Mucosa of stomach (tissue), 1 donor: ENCODE measurements around the gene ACVR2A.

Experiments
- H3K27me3 ChIP-seq: one replicate; pipeline ENCODE4 v1.7.0; 2013; ENCODE audit warnings: mild to moderate bottlenecking, low read length; ENCODE audit not compliant: control insufficient read depth, insufficient read depth
- H3K36me3 ChIP-seq: one replicate; pipeline ENCODE4 v1.7.0; 2013; ENCODE audit warnings: low read length; ENCODE audit not compliant: control insufficient read depth, insufficient read depth
- H3K4me1 ChIP-seq: one replicate; pipeline ENCODE4 v1.7.0; 2013; ENCODE audit warnings: mild to moderate bottlenecking, low read length; ENCODE audit not compliant: control insufficient read depth, insufficient read depth
- H3K4me3 ChIP-seq: one replicate; pipeline ENCODE4 v1.7.0; 2013; ENCODE audit warnings: low read length
- H3K9ac ChIP-seq: one replicate; pipeline ENCODE4 v1.7.0; 2013; ENCODE audit warnings: mild to moderate bottlenecking, low read length, moderate library complexity
- H3K9me3 ChIP-seq: one replicate; pipeline ENCODE4 v1.7.0; 2013; ENCODE audit warnings: mild to moderate bottlenecking, low read length, moderate library complexity; ENCODE audit not compliant: control insufficient read depth
- donor health status: Pancreatic carcinoma.

ACVR2A gene

GRCh38 chr2:147934881-147935620 lies 90.2 kb downstream of the ACVR2A start:
- Histone ChIP-seq H3K9ac (no peak overlapping the region), H3K36me3 (no peaks in the 10 kb centered on the region)

GRCh38 chr2:147937744-147938349 lies 93.0 kb downstream of the ACVR2A start:
- Histone ChIP-seq H3K9ac (no peak overlapping the region), H3K9me3 (no peaks in the 10 kb centered on the region), H3K36me3 (no peaks in the 10 kb centered on the region), H3K27me3 (no peaks in the 10 kb centered on the region), H3K4me1 (no peaks in the 10 kb centered on the region), H3K4me3 (no peak overlapping the region)

More at GRCh38 chr2:147934881-147935620, 90.2 kb downstream of the ACVR2A start:
- H3K4me1 ChIP-seq: no peaks in the 10 kb centered on the region
- no peak overlapping the region for H3K4me3 ChIP-seq
- H3K9me3 ChIP-seq: no peaks in the 10 kb centered on the region
- H3K27me3 ChIP-seq: no peaks in the 10 kb centered on the region

- no peaks in the 10 kb centered on the region for H3K9me3 ChIP-seq
- H3K4me1 ChIP-seq: no peaks in the 10 kb centered on the region
- H3K4me3 ChIP-seq: no peak overlapping the region
- H3K27me3 ChIP-seq: no peaks in the 10 kb centered on the region
- no peaks in the 10 kb centered on the region for H3K36me3 ChIP-seq
- H3K9ac ChIP-seq: no peak overlapping the region
Measured at GRCh38 chr2:147939313-147939712, 94.5 kb downstream of the ACVR2A start.

GRCh38 chr2:147945660-147946059 lies 100.8 kb downstream of the ACVR2A start:
- no peaks in the 10 kb centered on the region for H3K27me3 ChIP-seq
- no peaks in the 10 kb centered on the region for H3K4me1 ChIP-seq
- no peaks in the 10 kb centered on the region for H3K9me3 ChIP-seq
- no peak overlapping the region for H3K9ac ChIP-seq
- H3K36me3 ChIP-seq: no peaks in the 10 kb centered on the region
- H3K4me3 ChIP-seq: no peak overlapping the region

GRCh38 chr2:147952118-147952517 lies 107.3 kb downstream of the ACVR2A start:
- no peak overlapping the region for H3K9ac ChIP-seq
- H3K36me3 ChIP-seq: no peaks in the 10 kb centered on the region
- no peaks in the 10 kb centered on the region for H3K9me3 ChIP-seq
- no peaks in the 10 kb centered on the region for H3K4me1 ChIP-seq
- no peak overlapping the region for H3K4me3 ChIP-seq
- H3K27me3 ChIP-seq: no peaks in the 10 kb centered on the region

- no peak overlapping the region for H3K9ac ChIP-seq
- no peaks in the 10 kb centered on the region for H3K27me3 ChIP-seq
- H3K9me3 ChIP-seq: no peaks in the 10 kb centered on the region
- H3K4me1 ChIP-seq: no peaks in the 10 kb centered on the region
- no peak overlapping the region for H3K4me3 ChIP-seq
- no peaks in the 10 kb centered on the region for H3K36me3 ChIP-seq
Measured at GRCh38 chr2:147968571-147968970, 123.7 kb downstream of the ACVR2A start.

GRCh38 chr2:147976102-147976501 lies 131.3 kb downstream of the ACVR2A start:
- Histone ChIP-seq H3K9me3 (no peaks in the 10 kb centered on the region), H3K4me1 (no peaks in the 10 kb centered on the region), H3K4me3 (no peak overlapping the region), H3K27me3 (no peaks in the 10 kb centered on the region), H3K36me3 (no peaks in the 10 kb centered on the region), H3K9ac (no peak overlapping the region)

- no peak overlapping the region for H3K9ac ChIP-seq
- H3K27me3 ChIP-seq: no peaks in the 10 kb centered on the region
- no peaks in the 10 kb centered on the region for H3K9me3 ChIP-seq
- no peaks in the 10 kb centered on the region for H3K4me1 ChIP-seq
- no peak overlapping the region for H3K4me3 ChIP-seq
- no peaks in the 10 kb centered on the region for H3K36me3 ChIP-seq
Measured at GRCh38 chr2:147977679-147978078, 132.8 kb downstream of the ACVR2A start.
